Mucosa of stomach (tissue), 1 donor: ENCODE results near the gene VCAN.

Experiments
- H3K27me3 ChIP-seq: one replicate; pipeline ENCODE4 v1.7.0; 2013; ENCODE audit warnings: mild to moderate bottlenecking, low read length; ENCODE audit not compliant: control insufficient read depth, insufficient read depth
- H3K36me3 ChIP-seq: one replicate; pipeline ENCODE4 v1.7.0; 2013; ENCODE audit warnings: low read length; ENCODE audit not compliant: control insufficient read depth, insufficient read depth
- H3K4me1 ChIP-seq: one replicate; pipeline ENCODE4 v1.7.0; 2013; ENCODE audit warnings: mild to moderate bottlenecking, low read length; ENCODE audit not compliant: control insufficient read depth, insufficient read depth
- H3K4me3 ChIP-seq: one replicate; pipeline ENCODE4 v1.7.0; 2013; ENCODE audit warnings: low read length
- H3K9ac ChIP-seq: one replicate; pipeline ENCODE4 v1.7.0; 2013; ENCODE audit warnings: mild to moderate bottlenecking, low read length, moderate library complexity
- H3K9me3 ChIP-seq: one replicate; pipeline ENCODE4 v1.7.0; 2013; ENCODE audit warnings: mild to moderate bottlenecking, low read length, moderate library complexity; ENCODE audit not compliant: control insufficient read depth
- donor health status: Pancreatic carcinoma.

Gene VCAN

DNA sequence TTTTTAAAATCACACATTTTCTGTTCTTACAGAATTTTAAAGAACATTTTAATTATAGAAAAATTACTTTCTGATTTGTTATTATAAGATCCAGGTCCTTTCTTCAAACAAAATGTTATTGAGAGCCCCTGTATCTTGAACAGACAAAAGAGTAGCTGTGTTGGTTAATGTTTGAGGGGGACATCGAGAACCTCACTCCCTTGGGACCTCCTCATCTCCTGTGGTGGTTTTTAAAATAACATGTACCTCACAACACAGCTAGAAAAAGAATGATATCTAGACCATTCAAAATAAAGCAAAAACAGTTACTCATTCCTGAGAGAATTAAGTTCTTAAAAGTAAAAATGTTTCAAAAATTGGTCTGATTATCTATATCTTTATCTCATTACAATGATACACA, 54.7 kb downstream of the VCAN start:
- Histone ChIP-seq H3K27me3 (no peaks in the 10 kb centered on the region), H3K4me3 (no peak overlapping the region), H3K4me1 (no peaks in the 10 kb centered on the region), H3K9me3 (no peaks in the 10 kb centered on the region), H3K36me3 (no peaks in the 10 kb centered on the region), H3K9ac (no peak overlapping the region)

DNA sequence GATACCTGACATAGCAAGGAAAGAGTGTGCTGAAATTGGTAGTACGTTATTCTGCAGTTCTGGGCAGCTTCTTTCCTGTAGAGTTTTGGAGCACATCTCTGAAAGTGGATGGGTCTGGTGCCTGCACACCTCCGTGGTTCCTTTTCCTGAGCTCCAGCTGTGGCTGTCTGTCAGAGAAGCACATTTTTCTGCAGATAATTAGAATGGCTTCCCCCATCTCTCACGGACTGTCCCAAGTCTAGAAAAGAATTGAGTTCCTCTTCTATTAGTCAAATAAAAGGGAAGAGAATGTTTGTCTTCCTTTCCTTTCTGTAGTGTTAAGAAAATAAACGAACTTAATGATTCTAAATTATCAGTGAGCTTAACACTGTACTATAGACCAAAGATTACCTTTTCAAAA, 55.7 kb downstream of the VCAN start:
- Histone ChIP-seq H3K27me3 (no peaks in the 10 kb centered on the region), H3K9me3 (no peaks in the 10 kb centered on the region), H3K36me3 (no peaks in the 10 kb centered on the region), H3K4me1 (no peaks in the 10 kb centered on the region), H3K9ac (no peak overlapping the region), H3K4me3 (no peak overlapping the region)

GRCh38 chr5:83527722-83528438, 56.3 kb downstream of the VCAN start:
- H3K36me3 ChIP-seq = no peaks in the 10 kb centered on the region
- H3K9me3 ChIP-seq = no peaks in the 10 kb centered on the region
- H3K27me3 ChIP-seq = no peaks in the 10 kb centered on the region
- H3K4me3 ChIP-seq = no peak overlapping the region
- H3K9ac ChIP-seq = no peak overlapping the region
- H3K4me1 ChIP-seq = no peaks in the 10 kb centered on the region

DNA sequence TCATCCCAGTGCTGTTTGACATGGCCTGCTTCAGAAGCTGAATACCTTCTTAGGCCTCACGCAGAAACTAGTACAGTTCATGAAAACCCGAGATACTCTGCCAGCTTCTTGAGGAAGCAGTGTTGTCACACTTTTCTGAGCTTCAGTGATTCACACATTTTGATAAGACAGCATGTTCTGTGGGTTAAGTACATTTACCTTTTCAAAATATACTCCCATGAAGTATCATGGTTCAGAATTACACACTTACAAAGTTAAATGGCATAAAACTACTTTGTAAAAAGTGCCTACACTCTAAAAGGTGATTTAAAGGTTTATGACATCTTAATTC, 56.9 kb downstream of the VCAN start:
- Histone ChIP-seq H3K4me3 (no peak overlapping the region), H3K9ac (no peak overlapping the region), H3K27me3 (no peaks in the 10 kb centered on the region), H3K36me3 (no peaks in the 10 kb centered on the region), H3K9me3 (no peaks in the 10 kb centered on the region), H3K4me1 (no peaks in the 10 kb centered on the region)

DNA sequence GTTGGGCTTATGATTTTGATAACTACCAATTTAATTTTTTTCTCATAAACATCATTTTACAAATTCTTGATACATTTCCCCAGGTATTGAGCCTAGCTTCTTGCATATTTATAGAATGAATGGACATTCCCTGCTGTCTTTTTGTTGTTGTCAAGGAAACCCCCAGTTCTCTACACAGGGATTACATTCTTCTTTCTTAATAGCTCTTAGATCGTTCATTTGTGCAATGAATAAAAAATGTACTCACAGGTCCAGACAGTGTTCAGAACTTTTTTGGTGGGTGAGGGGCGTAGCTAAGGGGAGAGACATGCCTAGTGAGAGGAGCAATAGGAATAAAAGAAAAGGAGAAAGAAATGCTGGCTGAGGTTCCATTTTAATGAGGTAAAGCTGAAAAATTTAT, 58.6 kb downstream of the VCAN start:
- Histone ChIP-seq H3K9ac (no peak overlapping the region), H3K4me3 (no peak overlapping the region)

DNA sequence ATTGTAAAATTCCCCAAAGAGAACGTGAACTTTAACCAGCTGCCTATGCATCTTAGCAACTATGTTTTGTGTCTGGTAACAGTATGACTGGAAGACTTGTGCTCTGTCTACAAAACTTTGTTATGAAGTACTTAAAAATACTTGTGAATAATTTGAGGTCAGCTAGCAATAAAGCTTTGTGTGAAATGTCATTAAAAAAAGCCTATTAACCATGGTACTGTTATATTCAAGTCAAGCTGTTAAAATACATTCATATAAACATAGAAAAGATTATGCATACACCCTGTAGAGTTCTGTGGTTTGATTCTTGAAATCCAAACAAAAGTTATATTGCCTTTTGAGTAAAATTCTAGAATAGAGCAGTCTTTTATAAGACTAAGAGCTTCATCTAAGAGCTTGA, 60.1 kb downstream of the VCAN start:
- Histone ChIP-seq H3K9ac (no peak overlapping the region), H3K9me3 (no peaks in the 10 kb centered on the region), H3K27me3 (no peaks in the 10 kb centered on the region), H3K36me3 (no peaks in the 10 kb centered on the region), H3K4me3 (no peak overlapping the region), H3K4me1 (no peaks in the 10 kb centered on the region)

More for the DNA sequence above, 58.6 kb downstream of the VCAN start:
- H3K4me1 ChIP-seq = no peaks in the 10 kb centered on the region
- H3K36me3 ChIP-seq = no peaks in the 10 kb centered on the region
- no peaks in the 10 kb centered on the region for H3K27me3 ChIP-seq
- H3K9me3 ChIP-seq = no peaks in the 10 kb centered on the region

GRCh38 chr5:83538786-83539462, 67.4 kb downstream of the VCAN start:
- Histone ChIP-seq H3K27me3 (no peaks in the 10 kb centered on the region), H3K9me3 (no peaks in the 10 kb centered on the region), H3K4me1 (no peaks in the 10 kb centered on the region), H3K9ac (no peak overlapping the region), H3K4me3 (no peak overlapping the region), H3K36me3 (no peaks in the 10 kb centered on the region)

DNA sequence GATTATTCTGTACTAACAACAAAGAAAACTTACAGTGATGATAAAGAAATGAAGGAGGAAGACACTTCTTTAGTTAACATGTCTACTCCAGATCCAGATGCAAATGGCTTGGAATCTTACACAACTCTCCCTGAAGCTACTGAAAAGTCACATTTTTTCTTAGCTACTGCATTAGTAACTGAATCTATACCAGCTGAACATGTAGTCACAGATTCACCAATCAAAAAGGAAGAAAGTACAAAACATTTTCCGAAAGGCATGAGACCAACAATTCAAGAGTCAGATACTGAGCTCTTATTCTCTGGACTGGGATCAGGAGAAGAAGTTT, 67.9 kb downstream of the VCAN start:
- H3K9ac ChIP-seq = no peak overlapping the region
- H3K9me3 ChIP-seq = no peaks in the 10 kb centered on the region
- H3K36me3 ChIP-seq = no peaks in the 10 kb centered on the region
- H3K4me3 ChIP-seq = no peak overlapping the region
- H3K4me1 ChIP-seq = no peaks in the 10 kb centered on the region
- H3K27me3 ChIP-seq = no peaks in the 10 kb centered on the region

DNA sequence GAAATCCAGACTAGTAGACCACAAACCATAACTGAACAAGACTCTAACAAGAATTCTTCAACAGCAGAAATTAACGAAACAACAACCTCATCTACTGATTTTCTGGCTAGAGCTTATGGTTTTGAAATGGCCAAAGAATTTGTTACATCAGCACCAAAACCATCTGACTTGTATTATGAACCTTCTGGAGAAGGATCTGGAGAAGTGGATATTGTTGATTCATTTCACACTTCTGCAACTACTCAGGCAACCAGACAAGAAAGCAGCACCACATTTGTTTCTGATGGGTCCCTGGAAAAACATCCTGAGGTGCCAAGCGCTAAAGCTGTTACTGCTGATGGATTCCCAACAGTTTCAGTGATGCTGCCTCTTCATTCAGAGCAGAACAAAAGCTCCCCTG, 68.6 kb downstream of the VCAN start:
- Histone ChIP-seq H3K27me3 (no peaks in the 10 kb centered on the region), H3K36me3 (no peaks in the 10 kb centered on the region), H3K9me3 (no peaks in the 10 kb centered on the region), H3K4me3 (no peak overlapping the region), H3K4me1 (no peaks in the 10 kb centered on the region), H3K9ac (no peak overlapping the region)

GRCh38 chr5:83540783-83541182, 69.2 kb downstream of the VCAN start:
- no peak overlapping the region for H3K9ac ChIP-seq
- H3K9me3 ChIP-seq = no peaks in the 10 kb centered on the region
- H3K36me3 ChIP-seq = no peaks in the 10 kb centered on the region
- no peak overlapping the region for H3K4me3 ChIP-seq
- no peaks in the 10 kb centered on the region for H3K4me1 ChIP-seq
- no peaks in the 10 kb centered on the region for H3K27me3 ChIP-seq

DNA sequence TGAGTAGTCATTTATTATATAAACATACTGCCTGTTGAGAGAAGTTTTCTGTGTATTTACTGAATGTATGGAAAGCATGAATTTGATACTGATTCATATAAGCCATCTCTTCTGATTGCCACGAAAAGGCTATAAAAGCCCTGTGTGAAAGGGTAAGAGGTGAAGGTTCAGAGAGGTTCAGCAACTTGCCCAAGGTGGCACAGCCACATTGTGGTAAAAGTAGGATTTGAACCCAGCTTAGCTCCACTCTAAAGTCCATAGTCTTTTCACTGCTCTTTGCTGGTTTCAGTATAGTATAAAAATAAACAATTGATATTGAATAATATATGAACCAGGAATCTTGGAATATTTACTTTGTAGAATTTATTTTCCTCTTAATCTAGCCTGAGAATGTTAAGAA, 71.3 kb downstream of the VCAN start:
- H3K4me1 ChIP-seq = no peaks in the 10 kb centered on the region

GRCh38 chr5:83543898-83544297, 72.4 kb downstream of the VCAN start:
- Histone ChIP-seq H3K36me3 (no peaks in the 10 kb centered on the region), H3K9me3 (no peaks in the 10 kb centered on the region), H3K9ac (no peak overlapping the region), H3K4me1 (no peaks in the 10 kb centered on the region), H3K27me3 (no peaks in the 10 kb centered on the region), H3K4me3 (no peak overlapping the region)

More for the DNA sequence above, 71.3 kb downstream of the VCAN start:
- Histone ChIP-seq H3K36me3 (no peaks in the 10 kb centered on the region), H3K4me3 (no peak overlapping the region), H3K27me3 (no peaks in the 10 kb centered on the region), H3K9ac (no peak overlapping the region), H3K9me3 (no peaks in the 10 kb centered on the region)

GRCh38 chr5:83547161-83547560, 75.6 kb downstream of the VCAN start:
- Histone ChIP-seq H3K4me3 (no peak overlapping the region), H3K36me3 (no peaks in the 10 kb centered on the region), H3K4me1 (no peaks in the 10 kb centered on the region), H3K9me3 (no peaks in the 10 kb centered on the region), H3K27me3 (no peaks in the 10 kb centered on the region), H3K9ac (no peak overlapping the region)
